ENCODE data around the gene RSPH1. TPM values are rescaled to one million over a fixed set of nuclear protein-coding genes. Genes with fewer than 3 reads are reported as not detected.

RSPH1 gene
- total RNA-seq, 1 donor from 2014 or later = 0.42 TPM

GRCh38 chr21:42469272-42469671 lies 26.8 kb downstream of the RSPH1 start:
- Mint-ChIP-seq H3K36me3 (no peaks in the 10 kb centered on the region), H3K9me3 (no peaks in the 10 kb centered on the region), H3K27me3 (ENCODE audit: low read depth) (peaks cover 4% of the 10 kb centered on the region), H3K4me3 (no peak overlapping the region), H3K27ac (no peak overlapping the region), H3K4me1 (peaks cover 19% of the 10 kb centered on the region)
- no peak for TF ChIP-seq CTCF (IDR thresholded peaks at IDR 0.05; ENCODE audit: unreplicated experiment)
- no peak for DNase-seq (ENCODE audit: low spot score in 2 of 2, unreplicated experiment in 2 of 2)

GRCh38 chr21:42468491-42469131 lies 27.4 kb downstream of the RSPH1 start:
- no peaks in the 10 kb centered on the region for H3K9me3 Mint-ChIP-seq
- no peaks in the 10 kb centered on the region for H3K36me3 Mint-ChIP-seq
- H3K27me3 Mint-ChIP-seq (ENCODE audit: low read depth) = peaks cover 4% of the 10 kb centered on the region
- TF ChIP-seq CTCF (IDR thresholded peaks at IDR 0.05; ENCODE audit: unreplicated experiment) = no peak
- H3K4me1 Mint-ChIP-seq = peaks cover 15% of the 10 kb centered on the region
- DNase-seq (ENCODE audit: low spot score in 2 of 2, unreplicated experiment in 2 of 2) = no peak
- H3K4me3 Mint-ChIP-seq = no peak overlapping the region
- no peak overlapping the region for H3K27ac Mint-ChIP-seq

- Mint-ChIP-seq H3K27ac (no peak overlapping the region), H3K9me3 (no peaks in the 10 kb centered on the region), H3K36me3 (no peaks in the 10 kb centered on the region), H3K4me3 (no peak overlapping the region), H3K4me1 (peaks cover 15% of the 10 kb centered on the region), H3K27me3 (ENCODE audit: low read depth) (peaks cover 4% of the 10 kb centered on the region)
- TF ChIP-seq CTCF (IDR thresholded peaks at IDR 0.05; ENCODE audit: unreplicated experiment) = no peak
- DNase-seq (ENCODE audit: low spot score in 2 of 2, unreplicated experiment in 2 of 2) = no peak
These were observed 28.7 kb downstream of the RSPH1 start for GRCh38 chr21:42467140-42467983.

- Mint-ChIP-seq H3K27me3 (ENCODE audit: low read depth) (peaks cover 4% of the 10 kb centered on the region), H3K27ac (no peak overlapping the region), H3K36me3 (no peaks in the 10 kb centered on the region), H3K9me3 (no peaks in the 10 kb centered on the region), H3K4me1 (peaks cover 15% of the 10 kb centered on the region), H3K4me3 (no peak overlapping the region)
- no peak for TF ChIP-seq CTCF (IDR thresholded peaks at IDR 0.05; ENCODE audit: unreplicated experiment)
- DNase-seq (ENCODE audit: low spot score in 2 of 2, unreplicated experiment in 2 of 2) = no peak
These were observed 29.3 kb downstream of the RSPH1 start for GRCh38 chr21:42466700-42467099.

- H3K27me3 Mint-ChIP-seq (ENCODE audit: low read depth) = peaks cover 4% of the 10 kb centered on the region
- no peaks in the 10 kb centered on the region for H3K9me3 Mint-ChIP-seq
- H3K36me3 Mint-ChIP-seq = no peaks in the 10 kb centered on the region
- peaks cover 15% of the 10 kb centered on the region for H3K4me1 Mint-ChIP-seq
- no peak overlapping the region for H3K4me3 Mint-ChIP-seq
- DNase-seq (ENCODE audit: low spot score in 2 of 2, unreplicated experiment in 2 of 2) = no peak
- no peak overlapping the region for H3K27ac Mint-ChIP-seq
- TF ChIP-seq CTCF (IDR thresholded peaks at IDR 0.05; ENCODE audit: unreplicated experiment) = no peak
These were observed 30.3 kb downstream of the RSPH1 start for GRCh38 chr21:42465803-42466127.
